HG03521 (cell line): ENCODE measurements around the gene RNF5.
"Not testable (repeated sequence)": the region's sequence is repeated elsewhere in the genome, so short reads cannot be mapped to it uniquely, and the experiment has no call there.

ENCODE experiments used
- ATAC-seq: cut with Tn5 transposase; IDR thresholded peaks from one replicate; pipeline ENCODE4 v1.9.1; 2021; ENCODE audit warnings: mild to moderate bottlenecking, moderate library complexity; ENCODE audit not compliant: unreplicated experiment

RNF5 gene

GRCh38 chr6:32177788-32178546 lies at the start of gene RNF5:
Gene RNF5, plus strand, starts transcription at chr6:32178405. Its CDS starts 107 bp downstream, at chr6:32178512.
- peak; percentile 76 for ATAC-seq

- no peak for ATAC-seq
Measured at GRCh38 chr6:32128751-32129296, 49.4 kb upstream of the RNF5 start.

GRCh38 chr6:32129297-32130088 lies 48.7 kb upstream of the RNF5 start:
- peak; percentile 3 for ATAC-seq

GRCh38 chr6:32131439-32131948 lies 46.7 kb upstream of the RNF5 start:
- no peak for ATAC-seq

- no peak for ATAC-seq
Measured at GRCh38 chr6:32132110-32132509, 46.1 kb upstream of the RNF5 start.

- ATAC-seq, result no peak
Measured at GRCh38 chr6:32133786-32134185, 44.4 kb upstream of the RNF5 start.

- ATAC-seq, result no peak
Measured at GRCh38 chr6:32137454-32137853, 40.8 kb upstream of the RNF5 start.

- no peak for ATAC-seq
Measured at GRCh38 chr6:32139590-32139989, 38.6 kb upstream of the RNF5 start.

GRCh38 chr6:32140420-32141046 lies 37.7 kb upstream of the RNF5 start:
- no peak for ATAC-seq

GRCh38 chr6:32144238-32144637 lies 34.0 kb upstream of the RNF5 start:
- not testable (repeated sequence) for ATAC-seq

- no peak for ATAC-seq
Measured at GRCh38 chr6:32146287-32146686, 31.9 kb upstream of the RNF5 start.

GRCh38 chr6:32146687-32147086 lies 31.5 kb upstream of the RNF5 start:
- no peak for ATAC-seq

GRCh38 chr6:32147401-32148132 lies 30.6 kb upstream of the RNF5 start:
- ATAC-seq, result no peak

- no peak for ATAC-seq
Measured at GRCh38 chr6:32148289-32149091, 29.7 kb upstream of the RNF5 start.

- no peak for ATAC-seq
Measured at GRCh38 chr6:32149092-32149755, 29.0 kb upstream of the RNF5 start.

GRCh38 chr6:32149932-32150870 lies 28.0 kb upstream of the RNF5 start:
- no peak for ATAC-seq

GRCh38 chr6:32151181-32151862 lies 26.9 kb upstream of the RNF5 start:
- ATAC-seq, result no peak
